GM12878 (cell line): Measurements from ENCODE around the gene CHTOP. TPM values are rescaled to one million over a fixed set of nuclear protein-coding genes. Genes with fewer than 3 reads are reported as not detected.

Experiments
- ATAC-seq: fragments of 200-7000 bp; cut with Tn5 transposase; 3 replicates; pipeline ENCODE4 v1.9.1; 2020; ENCODE audit warnings: mild to moderate bottlenecking, moderate library complexity
- BruUV-seq: library from RNA; stranded (reverse); fragments of 400-500 nt; replicated peaks from 2 replicates; lab custom pipeline; 2021; lab: Mats Ljungman, UMichigan
- CTCF ChIA-PET: fragments of 300-600 bp; sonication (Branson Sonifier 250); formaldehyde crosslinking; extraction: SDS; loops from one replicate; lab custom pipeline; 2021; ENCODE audit warnings: inconsistent platforms; lab: Yijun Ruan, JAX
- POLR2A ChIA-PET: fragments of 350-600 bp; formaldehyde crosslinking; extraction: SDS; loops from one replicate; lab custom pipeline; 2021; ENCODE audit warnings: inconsistent platforms; lab: Charles Lee
- RAD21 ChIA-PET: fragments of 300-600 bp; sonication (Branson Sonifier 250); formaldehyde crosslinking; loops from one replicate; lab custom pipeline; 2023; ENCODE audit warnings: antibody characterized with exemption; ENCODE audit not compliant: unreplicated experiment; lab: Charles Lee
- SMC1A ChIA-PET: fragments of 300-600 bp; sonication (Branson Sonifier 250); formaldehyde crosslinking; loops from one replicate; lab custom pipeline; 2023; ENCODE audit not compliant: unreplicated experiment, uncharacterized antibody; lab: Charles Lee
- DNase-seq: peaks from one replicate; pipeline ENCODE4 v3.0.0-alpha.2; 2011; ENCODE audit warnings: low read depth, low spot score
- FAIRE-seq: peaks from 3 replicates; lab custom pipeline; 2011; peaks lifted over from hg19 to GRCh38; lab: Jason Lieb, UNC
- H2AFZ ChIP-seq: 2 replicates; pipeline ENCODE4 v1.6.0; 2011; ENCODE audit warnings: low read depth, low read length, control low read depth; ENCODE audit not compliant: control insufficient read depth
- H3K27ac ChIP-seq: 2 replicates; pipeline ENCODE4 v1.5.1; 2011; ENCODE audit warnings: control low read depth; ENCODE audit not compliant: control insufficient read depth, insufficient read depth
- H3K27me3 ChIP-seq, 2 experiments: replicated peaks in 1 of 2; 2 replicates each; pipeline versions ENCODE4 v1.6.0 to v1.6.1; 2011; ENCODE audit warnings: low read length in 1 of 2; ENCODE audit not compliant: control insufficient read depth in 2 of 2, insufficient read depth in 2 of 2
- H3K36me3 ChIP-seq, 2 experiments: 2 replicates each; pipeline ENCODE4 v1.5.1; 2011; ENCODE audit warnings: low read length in 1 of 2; ENCODE audit not compliant: control insufficient read depth in 2 of 2, insufficient read depth in 2 of 2
- H3K4me1 ChIP-seq: 2 replicates; pipeline ENCODE4 v1.6.1; 2011; ENCODE audit warnings: mild to moderate bottlenecking, low read length, moderate library complexity, mixed read lengths; ENCODE audit not compliant: control insufficient read depth, insufficient read depth
- H3K4me2 ChIP-seq: 2 replicates; pipeline ENCODE4 v1.6.0; 2011; ENCODE audit warnings: control low read depth; ENCODE audit not compliant: control insufficient read depth, insufficient read depth
- H3K4me3 ChIP-seq: fragments of 200-600 bp; sonication (generic); 2 replicates; pipeline ENCODE4 v1.5.1; 2016
- H3K79me2 ChIP-seq: 2 replicates; pipeline ENCODE4 v1.6.0; 2011; ENCODE audit warnings: low read length; ENCODE audit not compliant: control insufficient read depth, insufficient read depth
- H3K9ac ChIP-seq: 2 replicates; pipeline ENCODE4 v1.8.0; 2011; ENCODE audit warnings: low read length, control low read depth, mixed read lengths; ENCODE audit not compliant: control insufficient read depth, insufficient read depth
- H3K9me3 ChIP-seq: replicated peaks from 3 replicates; pipeline ENCODE4 v1.5.1; 2011; ENCODE audit warnings: mild to moderate bottlenecking, low read length; ENCODE audit not compliant: control insufficient read depth, insufficient read depth
- H4K20me1 ChIP-seq: 2 replicates; pipeline ENCODE4 v1.6.0; 2011; ENCODE audit not compliant: control insufficient read depth, insufficient read depth
- ATF3 ChIP-seq: IDR thresholded peaks from 2 replicates; pipeline ENCODE4 v1.6.1; 2011; ENCODE audit warnings: low read depth, mild to moderate bottlenecking, low read length, moderate library complexity, borderline replicate concordance; ENCODE audit errors: extremely low read depth
- MLLT1 ChIP-seq: fragments of 450-650 bp; IDR thresholded peaks from 2 replicates; pipeline ENCODE4 v1.6.1; 2016; ENCODE audit warnings: mild to moderate bottlenecking
- PAX8 ChIP-seq: fragments of 450-650 bp; IDR thresholded peaks from 2 replicates; pipeline ENCODE4 v1.6.1; 2017; ENCODE audit warnings: mild to moderate bottlenecking, moderate library complexity
- SUZ12 ChIP-seq: fragments of 200-600 bp; sonication (generic); IDR thresholded peaks from one replicate; pipeline ENCODE4 v1.6.1; 2018; ENCODE audit warnings: antibody characterized with exemption, mild to moderate bottlenecking; ENCODE audit not compliant: unreplicated experiment
- WGBS: methylation state at CpG from one replicate; pipeline ENCODE4 v1.1.6; 2016; ENCODE audit warnings: low lambda C conversion rate; ENCODE audit not compliant: insufficient replicate concordance, insufficient coverage; ENCODE audit errors: missing lambda C conversion rate; 5-methylcytosine and 5-hydroxymethylcytosine counted together
- in situ Hi-C: fragments of 300-500 bp; cut with MboI; formaldehyde crosslinking; loops from 9 replicates; pipeline ENCODE4 v1.14.3; 2018; ENCODE audit warnings: mixed read lengths
- intact Hi-C: fragments of 100-400 bp; cut with micrococcal nuclease; formaldehyde crosslinking; loops from one replicate; pipeline ENCODE4 v1.14.2; 2022; ENCODE audit not compliant: unreplicated experiment
- polyA plus RNA-seq, 11 experiments: library from polyadenylated mRNA; depleted of rRNA in 4 of 11; unstranded in 6 of 11; stranded (reverse) in 5 of 11; fragments of >200 nt; fragmentation: Nextera tagmentation in 4 of 11; fragmentation: Illumina TruSeq in 1 of 11; extraction: Ambion mirVana in 4 of 11; extraction: Trizol in 1 of 11; gene quantifications; 1 replicate in 1 of 11; 2 replicates in 10 of 11; pipeline versions ENCODE4 v1.2.1 to v1.2.3, GENCODE V29; 2011 to 2016; ENCODE audit warnings: inconsistent platforms in 2 of 11, missing spikeins in 2 of 11, low read depth in 1 of 11
- total RNA-seq, 4 experiments: library from RNA; depleted of rRNA in 3 of 4; stranded (reverse); fragments of >200 nt in 3 of 4; fragmentation: Illumina TruSeq in 1 of 4; extraction: Trizol in 1 of 4; gene quantifications; 2 replicates each; pipeline versions ENCODE4 v1.2.1 to v1.2.3, GENCODE V29; 2013 to 2021
- TF ChIP-seq, protein P1 (sequence below): IDR thresholded peaks from 2 replicates; pipeline ENCODE4 v1.6.1; 2011; ENCODE audit warnings: mild to moderate bottlenecking, low read depth, low read length, moderate library complexity; ENCODE audit not compliant: insufficient replicate concordance

Gene CHTOP
- total and polyA plus RNA-seq, 10 of the 15 experiments (the other 5 are each of a cell fraction or from before 2014, with no cell fraction given), result 8.4 to 93.8 (median 52.3) TPM

DNA sequence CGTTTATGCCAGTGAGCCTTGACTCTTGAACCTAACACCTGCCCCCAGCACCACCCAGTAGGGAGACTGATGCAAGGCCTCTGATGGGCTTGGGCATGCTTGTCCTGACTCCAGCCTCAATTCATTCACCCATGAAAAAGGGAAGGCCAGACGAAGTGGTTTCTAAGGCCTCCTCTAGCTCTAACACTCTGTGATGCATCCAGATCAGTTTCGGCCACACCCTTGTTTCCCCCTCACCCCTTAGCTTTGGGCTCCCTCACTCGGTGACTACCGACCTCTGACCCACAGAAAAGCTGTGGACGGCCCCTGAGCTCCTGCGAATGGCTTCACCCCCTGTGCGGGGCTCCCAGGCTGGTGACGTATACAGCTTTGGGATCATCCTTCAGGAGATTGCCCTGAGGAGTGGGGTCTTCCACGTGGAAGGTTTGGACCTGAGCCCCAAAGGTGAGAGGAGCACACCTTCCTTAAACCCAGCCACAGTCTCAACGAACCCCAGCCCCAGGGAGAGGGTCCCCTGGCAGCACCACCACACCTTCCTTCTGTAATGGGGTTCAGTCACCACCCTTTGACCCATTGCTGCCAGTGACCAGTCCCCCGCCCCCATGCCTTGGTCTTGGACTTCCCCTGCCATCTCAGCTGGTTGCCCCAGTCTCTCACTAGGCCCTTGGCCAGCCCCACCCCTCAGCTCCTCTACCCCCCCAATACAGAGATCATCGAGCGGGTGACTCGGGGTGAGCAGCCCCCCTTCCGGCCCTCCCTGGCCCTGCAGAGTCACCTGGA is 53.7 kb downstream of the CHTOP start:
- Histone ChIP-seq H3K4me2 (no peak overlapping the region), H3K9me3 (no peaks in the 10 kb centered on the region)
- 39% methylated on average over 16 of the region's 16 CpGs for WGBS
- TF ChIP-seq SUZ12, result no peak
- TF ChIP-seq MLLT1, result no peak
- TF ChIP-seq ATF3, result no peak
- TF ChIP-seq, protein P1, sequence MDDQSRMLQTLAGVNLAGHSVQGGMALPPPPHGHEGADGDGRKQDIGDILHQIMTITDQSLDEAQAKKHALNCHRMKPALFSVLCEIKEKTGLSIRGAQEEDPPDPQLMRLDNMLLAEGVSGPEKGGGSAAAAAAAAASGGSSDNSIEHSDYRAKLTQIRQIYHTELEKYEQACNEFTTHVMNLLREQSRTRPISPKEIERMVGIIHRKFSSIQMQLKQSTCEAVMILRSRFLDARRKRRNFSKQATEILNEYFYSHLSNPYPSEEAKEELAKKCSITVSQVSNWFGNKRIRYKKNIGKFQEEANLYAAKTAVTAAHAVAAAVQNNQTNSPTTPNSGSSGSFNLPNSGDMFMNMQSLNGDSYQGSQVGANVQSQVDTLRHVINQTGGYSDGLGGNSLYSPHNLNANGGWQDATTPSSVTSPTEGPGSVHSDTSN, result no peak
- TF ChIP-seq PAX8, result no peak
- TF ChIP-seq, all 136 proteins: peak for 0
- intact Hi-C loops, result no loop called here
- in situ Hi-C loops, result no loop called here
- SMC1A ChIA-PET, result no interaction called here
- H4K20me1 ChIP-seq, result no peaks in the 10 kb centered on the region
- H3K27me3 ChIP-seq, result peaks cover 0 to 2% of the 10 kb centered on the region in 2 experiments; a peak in 2 of 4 replicates
- CTCF ChIA-PET, result interaction anchor here (1.4 kb wide), 1 partner anchor 299 kb away, joined by 4 read pairs; the partner anchor contains the start of gene RAB13
- FAIRE-seq, result no peak
- no peak for ATAC-seq
- no peaks in the 10 kb centered on the region for H3K36me3 ChIP-seq
- POLR2A ChIA-PET, result no interaction called here
- no peaks in the 10 kb centered on the region for H3K79me2 ChIP-seq
- H3K27ac ChIP-seq, result no peak overlapping the region
- no peak overlapping the region for H3K9ac ChIP-seq
- BruUV-seq, result no TSS peak
- H2AFZ ChIP-seq, result no peak overlapping the region
- RAD21 ChIA-PET, result no interaction called here
- DNase-seq, result no peak
- no peaks in the 10 kb centered on the region for H3K4me1 ChIP-seq
- no peak overlapping the region for H3K4me3 ChIP-seq
